ENCODE results near the gene ATP8A1. TPM values are rescaled to one million over a fixed set of nuclear protein-coding genes. Genes with fewer than 3 reads are reported as not detected.

The ATP8A1 gene
- total RNA-seq, 4 donors from 2014 or later: 6.2 to 10.8 (median 7.1) TPM

DNA sequence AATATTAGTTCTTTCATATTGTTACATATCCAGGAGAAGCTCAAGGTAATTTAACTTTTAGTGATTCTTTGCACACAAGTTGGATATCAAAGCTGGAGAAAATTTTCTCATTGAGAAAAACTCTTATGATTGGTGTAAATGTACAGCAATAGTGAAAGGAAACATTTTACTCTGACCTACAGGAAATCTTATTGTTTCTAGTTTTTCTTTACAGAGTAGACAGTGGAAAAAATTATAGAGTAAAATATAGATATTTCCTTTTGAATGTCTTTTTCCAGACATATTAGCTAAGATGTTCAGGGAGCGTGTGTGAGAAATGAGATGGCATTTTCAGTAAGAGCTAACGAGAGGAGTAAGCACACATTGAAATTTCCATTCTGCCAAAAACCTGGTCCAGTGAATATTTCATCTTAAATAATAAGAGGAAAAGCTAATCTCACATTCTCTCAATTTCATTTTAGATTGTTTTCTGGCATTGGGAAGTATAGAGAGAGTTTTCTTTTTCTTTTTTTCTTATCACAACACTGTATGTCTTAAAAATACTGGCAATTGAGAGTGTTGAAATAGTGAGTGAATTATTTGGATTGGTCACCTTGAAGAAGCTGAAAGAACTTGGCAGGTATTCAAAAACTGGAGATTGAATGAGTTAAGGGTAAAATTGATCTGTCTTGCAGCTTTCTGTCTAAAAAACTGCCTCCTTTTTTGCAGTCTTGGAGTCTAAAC lies 15.6 kb upstream of the ATP8A1 start:
- Histone ChIP-seq H3K4me3 (no peak overlapping the region), H3K9me3 (no peaks in the 10 kb centered on the region), H3K36me3 (no peaks in the 10 kb centered on the region), H3K27ac (replicated peaks in 1 of 4) (no peak overlapping the region), H3K27me3 (peaks cover 0 to 1% (median 0%) of the 10 kb centered on the region in 4 donors), H3K4me1 (no peaks in the 10 kb centered on the region)
- WGBS: 68% methylated on average over 2 of the region's 2 CpGs
- TF ChIP-seq POLR2AphosphoS5 (IDR thresholded peaks at IDR 0.05): no peak
- no peak for TF ChIP-seq POLR2A (IDR thresholded peaks at IDR 0.05; ENCODE audit: low read depth)
- TF ChIP-seq, protein P1, sequence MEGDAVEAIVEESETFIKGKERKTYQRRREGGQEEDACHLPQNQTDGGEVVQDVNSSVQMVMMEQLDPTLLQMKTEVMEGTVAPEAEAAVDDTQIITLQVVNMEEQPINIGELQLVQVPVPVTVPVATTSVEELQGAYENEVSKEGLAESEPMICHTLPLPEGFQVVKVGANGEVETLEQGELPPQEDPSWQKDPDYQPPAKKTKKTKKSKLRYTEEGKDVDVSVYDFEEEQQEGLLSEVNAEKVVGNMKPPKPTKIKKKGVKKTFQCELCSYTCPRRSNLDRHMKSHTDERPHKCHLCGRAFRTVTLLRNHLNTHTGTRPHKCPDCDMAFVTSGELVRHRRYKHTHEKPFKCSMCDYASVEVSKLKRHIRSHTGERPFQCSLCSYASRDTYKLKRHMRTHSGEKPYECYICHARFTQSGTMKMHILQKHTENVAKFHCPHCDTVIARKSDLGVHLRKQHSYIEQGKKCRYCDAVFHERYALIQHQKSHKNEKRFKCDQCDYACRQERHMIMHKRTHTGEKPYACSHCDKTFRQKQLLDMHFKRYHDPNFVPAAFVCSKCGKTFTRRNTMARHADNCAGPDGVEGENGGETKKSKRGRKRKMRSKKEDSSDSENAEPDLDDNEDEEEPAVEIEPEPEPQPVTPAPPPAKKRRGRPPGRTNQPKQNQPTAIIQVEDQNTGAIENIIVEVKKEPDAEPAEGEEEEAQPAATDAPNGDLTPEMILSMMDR (IDR thresholded peaks at IDR 0.05): no peak
- TF ChIP-seq EP300 (IDR thresholded peaks at IDR 0.05): no peak
- DNase-seq (ENCODE audit: extremely low spot score): no peak
- intact Hi-C loops (cut with DNase I): no loop called here

DNA sequence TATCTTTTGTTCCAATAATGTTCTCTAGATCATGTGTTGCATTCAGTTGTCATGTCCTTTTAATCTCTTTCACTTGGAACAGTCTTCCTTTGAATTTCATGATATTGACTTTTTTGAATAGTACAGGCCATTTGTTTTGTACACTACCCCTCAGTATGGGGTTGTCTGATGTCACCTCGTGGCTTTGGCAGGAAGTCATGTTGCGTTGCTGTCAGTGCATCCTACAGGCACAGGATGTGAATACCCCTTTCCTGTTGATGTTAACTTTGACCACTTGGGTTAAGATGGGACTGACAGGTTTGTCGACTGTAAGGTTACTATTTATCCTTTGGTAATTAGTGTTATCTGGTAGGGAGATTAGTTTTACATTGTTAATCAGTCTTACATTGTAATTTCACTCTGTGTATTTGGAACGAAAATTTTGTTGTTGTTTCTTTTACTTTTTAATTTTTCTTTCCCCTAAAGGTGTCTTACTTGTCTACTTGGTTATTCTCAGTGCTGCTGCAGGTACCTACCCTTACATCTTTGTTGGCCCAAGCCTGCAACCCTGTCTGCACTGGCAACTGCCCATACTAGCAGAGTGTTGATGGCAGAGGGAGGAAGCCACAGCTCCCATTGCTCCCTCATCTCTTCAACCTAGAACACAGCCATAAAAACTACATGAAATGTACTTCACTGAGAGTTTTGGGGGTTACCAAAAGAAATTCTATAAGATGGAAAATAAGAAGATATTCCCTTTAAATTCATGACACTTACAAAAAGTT lies 14.7 kb upstream of the ATP8A1 start:
- H3K36me3 ChIP-seq: no peaks in the 10 kb centered on the region
- intact Hi-C loops (cut with DNase I): no loop called here
- H3K4me3 ChIP-seq: no peak overlapping the region
- TF ChIP-seq POLR2AphosphoS5 (IDR thresholded peaks at IDR 0.05) (no peak), POLR2A (IDR thresholded peaks at IDR 0.05; ENCODE audit: low read depth) (no peak), EP300 (IDR thresholded peaks at IDR 0.05) (no peak)
- TF ChIP-seq, protein P1 (IDR thresholded peaks at IDR 0.05): no peak
- H3K27me3 ChIP-seq: peaks cover 0 to 6% (median 0%) of the 10 kb centered on the region in 4 donors
- WGBS: 48% methylated on average over 4 of the region's 4 CpGs
- no peaks in the 10 kb centered on the region for H3K9me3 ChIP-seq
- no peak overlapping the region for H3K27ac ChIP-seq (replicated peaks in 1 of 4)
- H3K4me1 ChIP-seq: no peaks in the 10 kb centered on the region
- DNase-seq (ENCODE audit: extremely low spot score): no peak

DNA sequence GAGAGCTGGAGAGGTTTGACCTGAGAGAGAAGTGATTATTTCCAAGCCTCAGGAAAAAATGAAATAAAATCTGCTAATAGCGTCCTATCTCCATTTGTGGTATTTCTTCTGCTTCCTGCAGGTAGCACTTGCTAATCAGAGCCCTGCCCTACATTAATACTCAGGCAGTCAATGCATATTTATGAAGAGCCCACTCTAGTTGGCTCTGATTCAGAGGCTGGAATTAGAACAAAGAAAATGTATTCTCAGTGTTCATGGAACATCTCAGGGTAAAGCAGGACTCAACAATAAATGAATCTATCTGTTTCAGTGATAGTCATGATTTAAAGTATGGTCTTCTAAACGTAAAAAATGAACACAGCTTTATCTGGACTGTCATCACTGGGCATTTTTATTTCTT lies 1.4 kb upstream of the ATP8A1 start:
- 49% methylated on average over 2 of the region's 2 CpGs for WGBS
- peaks cover 31 to 38% (median 34%) of the 10 kb centered on the region in 4 donors for H3K4me1 ChIP-seq
- H3K27me3 ChIP-seq: no peaks in the 10 kb centered on the region
- DNase-seq (ENCODE audit: extremely low spot score): no peak
- no peaks in the 10 kb centered on the region for H3K9me3 ChIP-seq
- no peaks in the 10 kb centered on the region for H3K36me3 ChIP-seq
- TF ChIP-seq POLR2AphosphoS5 (IDR thresholded peaks at IDR 0.05): no peak
- TF ChIP-seq POLR2A (IDR thresholded peaks at IDR 0.05; ENCODE audit: low read depth): no peak
- TF ChIP-seq, protein P1 (IDR thresholded peaks at IDR 0.05): no peak
- TF ChIP-seq EP300 (IDR thresholded peaks at IDR 0.05): no peak
- intact Hi-C loops (cut with DNase I): no loop called here
- peak overlapping the region; percentile 77 to 89 (median 82) for H3K27ac ChIP-seq (replicated peaks in 1 of 4)
- peak overlapping the region in 1 of 4 donors; percentile 90 for H3K4me3 ChIP-seq

DNA sequence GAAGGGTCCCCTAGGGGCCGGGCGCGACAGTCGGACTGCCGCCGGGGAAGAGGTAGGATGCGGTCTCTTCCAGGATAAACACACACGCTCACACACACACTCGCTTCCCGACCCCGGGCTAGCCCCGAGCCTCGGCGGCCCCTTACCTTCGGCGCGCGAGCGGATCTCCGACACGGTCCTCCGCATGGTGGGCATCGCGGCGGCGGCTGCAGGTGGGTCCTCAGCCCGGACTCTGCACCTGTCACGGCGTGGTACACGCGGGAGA lies 294 bp downstream of the ATP8A1 start:
- H3K4me3 ChIP-seq: peak overlapping the region; percentile 85 to 95 (median 91)
- no CpG with 5 or more reads among the region's 31 CpGs for WGBS
- H3K9me3 ChIP-seq: no peaks in the 10 kb centered on the region
- H3K27me3 ChIP-seq: no peaks in the 10 kb centered on the region
- TF ChIP-seq EP300 (IDR thresholded peaks at IDR 0.05) (no peak), POLR2AphosphoS5 (IDR thresholded peaks at IDR 0.05) (no peak), POLR2A (IDR thresholded peaks at IDR 0.05; ENCODE audit: low read depth) (no peak)
- TF ChIP-seq, protein P1 (IDR thresholded peaks at IDR 0.05): no peak
- H3K27ac ChIP-seq (replicated peaks in 1 of 4): peak overlapping the region; percentile 68 to 89 (median 82)
- DNase-seq (ENCODE audit: extremely low spot score): no peak
- peaks cover 31 to 38% (median 34%) of the 10 kb centered on the region in 4 donors for H3K4me1 ChIP-seq
- intact Hi-C loops (cut with DNase I): no loop called here
- no peaks in the 10 kb centered on the region for H3K36me3 ChIP-seq

All from esophagus muscularis mucosa (tissue), 4 donors.